Panc1 (cell line): Measurements from ENCODE around the gene PTK7. TPM values are rescaled to one million over a fixed set of nuclear protein-coding genes. Genes with fewer than 3 reads are reported as not detected.

Experiments used
- ATAC-seq: fragments of 200-7000 bp; cut with Tn5 transposase; 2 replicates; pipeline ENCODE4 v1.9.1; 2020; ENCODE audit warnings: mild to moderate bottlenecking, moderate library complexity
- BruUV-seq: library from RNA; stranded (reverse); fragments of 400-500 nt; replicated peaks from 2 replicates; lab custom pipeline; 2021; lab: Mats Ljungman, UMichigan
- CTCF ChIA-PET: fragments of 300-600 bp; sonication (Branson Sonifier 250); formaldehyde crosslinking; loops from one replicate; lab custom pipeline; 2022; ENCODE audit warnings: antibody characterized with exemption; lab: Charles Lee
- POLR2A ChIA-PET: fragments of 300-600 bp; sonication (Branson Sonifier 250); formaldehyde crosslinking; loops from one replicate; lab custom pipeline; 2022; ENCODE audit warnings: antibody characterized with exemption; lab: Charles Lee
- DNase-seq: peaks from one replicate; pipeline ENCODE4 v3.0.0-alpha.2; 2010; ENCODE audit warnings: low read depth, low spot score
- H3K27ac ChIP-seq: 2 replicates; pipeline ENCODE4 v1.5.1; 2011; ENCODE audit warnings: mild to moderate bottlenecking, low read length, inconsistent platforms
- H3K27me3 ChIP-seq: fragments of 200-500 bp; sonication (Bioruptor generic); 2 replicates; pipeline ENCODE4 v1.6.0; 2014; ENCODE audit warnings: low read length, inconsistent platforms; ENCODE audit not compliant: control insufficient read depth, insufficient read depth
- H3K36me3 ChIP-seq: fragments of 200-500 bp; sonication (Bioruptor generic); 2 replicates; pipeline ENCODE4 v1.5.1; 2014; ENCODE audit warnings: inconsistent platforms, mild to moderate bottlenecking, low read length, moderate library complexity; ENCODE audit not compliant: control insufficient read depth, insufficient read depth
- H3K4me1 ChIP-seq: 2 replicates; pipeline ENCODE4 v1.5.1; 2011; ENCODE audit warnings: inconsistent platforms, mild to moderate bottlenecking, low read length, moderate library complexity; ENCODE audit not compliant: control insufficient read depth, insufficient read depth
- H3K4me3 ChIP-seq, 2 experiments: 2 replicates each; pipeline ENCODE4 v1.5.1; 2011 to 2012; ENCODE audit warnings: low read depth in 2 of 2, low read length in 2 of 2, mild to moderate bottlenecking in 2 of 2, inconsistent platforms in 1 of 2, moderate library complexity in 1 of 2
- H3K9me3 ChIP-seq: fragments of 200-500 bp; sonication (Bioruptor generic); 2 replicates; pipeline ENCODE4 v1.5.1; 2014; ENCODE audit warnings: low read depth, mild to moderate bottlenecking, inconsistent platforms, low read length, moderate library complexity; ENCODE audit not compliant: control insufficient read depth, insufficient read depth
- CTCF ChIP-seq: fragments of 450-650 bp; IDR thresholded peaks from 2 replicates; pipeline ENCODE4 v1.5.1; 2017; ENCODE audit warnings: mild to moderate bottlenecking
- POLR2AphosphoS5 ChIP-seq: IDR thresholded peaks from 2 replicates; pipeline ENCODE4 v1.6.1; 2012; ENCODE audit warnings: mild to moderate bottlenecking, low read depth, low read length, moderate library complexity
- REST ChIP-seq, 2 experiments: IDR thresholded peaks; 2 replicates each; pipeline ENCODE4 v1.6.1; 2011 to 2012; ENCODE audit warnings: low read depth in 2 of 2, control low read depth in 1 of 2, low read length in 1 of 2, mild to moderate bottlenecking in 1 of 2, moderate library complexity in 1 of 2; ENCODE audit not compliant: insufficient read depth in 1 of 2
- SIN3A ChIP-seq: IDR thresholded peaks from 2 replicates; pipeline ENCODE4 v1.6.1; 2012; ENCODE audit warnings: low read depth, mild to moderate bottlenecking, low read length, moderate library complexity, borderline replicate concordance; ENCODE audit not compliant: insufficient read depth
- TCF7L2 ChIP-seq: IDR thresholded peaks from 2 replicates; pipeline ENCODE4 v1.6.1; 2011; ENCODE audit warnings: mild to moderate bottlenecking, low read depth, low read length, inconsistent platforms
- in situ Hi-C: cut with HindIII; loops from 2 replicates; pipeline ENCODE4 v1.10.0; 2016; ENCODE audit warnings: low sequenced_read_pairs, low pct_unique_long_range_greater_than_20kb
- intact Hi-C: fragments of 100-400 bp; cut with micrococcal nuclease; formaldehyde crosslinking; loops from one replicate; pipeline ENCODE4 v1.10.0; 2022; ENCODE audit not compliant: unreplicated experiment
- total RNA-seq: library from RNA; stranded (reverse); gene quantifications from one replicate; pipeline ENCODE4 v1.2.1, GENCODE V29; 2021; ENCODE audit not compliant: unreplicated experiment

PTK7 gene
- total RNA-seq, 1 experiment from 2014 or later: 240 TPM

- ATAC-seq: peak; percentile 98
- Histone ChIP-seq H3K36me3 (peaks cover 5% of the 10 kb centered on the region; the same call in 1 of the 2 replicates), H3K4me3 (peak within 1 kb of the TSS; percentile 91 to 97), H3K27me3 (no peaks in the 10 kb centered on the region), H3K9me3 (no peaks in the 10 kb centered on the region), H3K27ac (peak within 1 kb of the TSS; percentile 92), H3K4me1 (peaks cover 11% of the 10 kb centered on the region)
- peak; percentile 98 for DNase-seq
- BruUV-seq: no TSS peak
- POLR2A ChIA-PET: interaction anchor here (0.6 to 0.8 kb wide), 2 partner anchors 10 to 26 kb away, joined by 3 to 4 read pairs; no protein-coding TSS in a partner anchor
- TF ChIP-seq POLR2AphosphoS5 (peak; percentile 81), CTCF (no peak), REST (IDR thresholded peaks at IDR 0.05; ENCODE audit: insufficient read depth in 1 of 2, low read depth in 2 of 2, low read length in 1 of 2) (0 out of 4 replicates have a peak, but pooled peaks of 1 of the 2 experiments have one; percentile 14), SIN3A (peak; percentile 71; the same call in 1 of the 2 replicates)
- in situ Hi-C loops (no loop called here), intact Hi-C loops (loop anchor here (2.0 kb wide), 1 partner anchor 33 kb away; no protein-coding TSS in a partner anchor)
- CTCF ChIA-PET: no interaction called here
These were observed 16.7 kb upstream of the PTK7 start, which contains the start of the genes KLC4 and MRPL2 for GRCh38 chr6:43059168-43060033. Gene KLC4 (plus strand): TSS chr6:43059631. CDS start chr6:43061336, 1,705 bp downstream. Gene MRPL2 (minus strand): TSS chr6:43059434. CDS start chr6:43059381, 53 bp downstream.

DNA sequence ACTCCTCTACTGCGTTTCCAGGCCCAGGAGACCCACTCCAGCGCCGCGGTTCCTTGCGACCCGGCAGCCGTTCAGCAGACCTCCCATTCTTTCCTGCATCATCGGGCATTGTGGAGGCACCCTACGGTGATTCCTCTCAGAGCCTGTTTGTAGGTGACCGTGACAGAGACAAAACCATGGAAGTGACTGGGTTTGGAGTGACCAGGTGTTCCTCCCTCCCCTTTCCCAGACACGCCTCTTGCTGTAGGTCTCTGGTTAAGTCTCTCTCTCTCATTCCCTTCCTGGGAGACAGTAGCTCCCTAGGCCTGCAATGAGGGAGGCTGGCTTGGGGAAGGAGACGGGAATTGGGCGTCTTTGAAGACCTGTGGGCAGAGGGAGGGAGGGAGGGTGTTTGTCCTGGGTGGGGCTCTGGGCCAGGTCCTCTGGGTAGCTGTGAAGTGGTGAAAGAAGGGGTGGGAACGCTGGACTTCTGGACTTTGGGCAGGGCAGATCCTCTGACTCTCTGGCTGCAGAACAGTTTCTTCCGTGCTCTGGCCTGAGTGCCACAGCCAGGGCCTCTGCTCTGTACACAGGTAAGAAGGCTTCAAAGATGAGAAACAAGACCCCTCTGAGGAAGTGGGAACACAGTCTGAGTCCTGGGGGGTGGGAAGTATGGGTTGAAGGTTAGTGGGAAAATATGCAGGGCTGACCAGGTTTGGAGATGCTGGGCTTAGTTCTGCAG, 15.9 kb upstream of the PTK7 start:
- peaks cover 5% of the 10 kb centered on the region; the same call in 1 of the 2 replicates for H3K36me3 ChIP-seq
- ATAC-seq (peak; percentile 5), DNase-seq (no peak)
- POLR2A ChIA-PET: no interaction called here
- H3K27me3 ChIP-seq: no peaks in the 10 kb centered on the region
- H3K27ac ChIP-seq: peak overlapping the region; percentile 87
- intact Hi-C loops: no loop called here
- in situ Hi-C loops: no loop called here
- H3K4me1 ChIP-seq: peaks cover 11% of the 10 kb centered on the region
- BruUV-seq: TSS peak; percentile 78
- CTCF ChIA-PET: interaction anchor here (0.5 kb wide), 1 partner anchor 120 kb away, joined by 7 read pairs; no protein-coding TSS in a partner anchor
- no peaks in the 10 kb centered on the region for H3K9me3 ChIP-seq
- TF ChIP-seq SIN3A (no peak), TCF7L2 (no peak), REST (IDR thresholded peaks at IDR 0.05; ENCODE audit: insufficient read depth in 1 of 2, low read depth in 2 of 2, low read length in 1 of 2) (no peak), CTCF (no peak), POLR2AphosphoS5 (no peak)
- peak overlapping the region; percentile 91 to 97 for H3K4me3 ChIP-seq
